GM12878 (cell line): Measurements from ENCODE around the gene S100A16. TPM values are rescaled to one million over a fixed set of nuclear protein-coding genes. Genes with fewer than 3 reads are reported as not detected.

Experiments used
- ATAC-seq: fragments of 200-7000 bp; cut with Tn5 transposase; 3 replicates; pipeline ENCODE4 v1.9.1; 2020; ENCODE audit warnings: mild to moderate bottlenecking, moderate library complexity
- BruUV-seq: library from RNA; stranded (reverse); fragments of 400-500 nt; replicated peaks from 2 replicates; lab custom pipeline; 2021; lab: Mats Ljungman, UMichigan
- CTCF ChIA-PET: fragments of 300-600 bp; sonication (Branson Sonifier 250); formaldehyde crosslinking; extraction: SDS; loops from one replicate; lab custom pipeline; 2021; ENCODE audit warnings: inconsistent platforms; lab: Yijun Ruan, JAX
- POLR2A ChIA-PET: fragments of 350-600 bp; formaldehyde crosslinking; extraction: SDS; loops from one replicate; lab custom pipeline; 2021; ENCODE audit warnings: inconsistent platforms; lab: Charles Lee
- RAD21 ChIA-PET: fragments of 300-600 bp; sonication (Branson Sonifier 250); formaldehyde crosslinking; loops from one replicate; lab custom pipeline; 2023; ENCODE audit warnings: antibody characterized with exemption; ENCODE audit not compliant: unreplicated experiment; lab: Charles Lee
- SMC1A ChIA-PET: fragments of 300-600 bp; sonication (Branson Sonifier 250); formaldehyde crosslinking; loops from one replicate; lab custom pipeline; 2023; ENCODE audit not compliant: unreplicated experiment, uncharacterized antibody; lab: Charles Lee
- DNase-seq: peaks from one replicate; pipeline ENCODE4 v3.0.0-alpha.2; 2011; ENCODE audit warnings: low read depth, low spot score
- FAIRE-seq: peaks from 3 replicates; lab custom pipeline; 2011; peaks lifted over from hg19 to GRCh38; lab: Jason Lieb, UNC
- H2AFZ ChIP-seq: 2 replicates; pipeline ENCODE4 v1.6.0; 2011; ENCODE audit warnings: low read depth, low read length, control low read depth; ENCODE audit not compliant: control insufficient read depth
- H3K27ac ChIP-seq: 2 replicates; pipeline ENCODE4 v1.5.1; 2011; ENCODE audit warnings: control low read depth; ENCODE audit not compliant: control insufficient read depth, insufficient read depth
- H3K27me3 ChIP-seq, 2 experiments: replicated peaks in 1 of 2; 2 replicates each; pipeline versions ENCODE4 v1.6.0 to v1.6.1; 2011; ENCODE audit warnings: low read length in 1 of 2; ENCODE audit not compliant: control insufficient read depth in 2 of 2, insufficient read depth in 2 of 2
- H3K36me3 ChIP-seq, 2 experiments: 2 replicates each; pipeline ENCODE4 v1.5.1; 2011; ENCODE audit warnings: low read length in 1 of 2; ENCODE audit not compliant: control insufficient read depth in 2 of 2, insufficient read depth in 2 of 2
- H3K4me1 ChIP-seq: 2 replicates; pipeline ENCODE4 v1.6.1; 2011; ENCODE audit warnings: mild to moderate bottlenecking, low read length, moderate library complexity, mixed read lengths; ENCODE audit not compliant: control insufficient read depth, insufficient read depth
- H3K4me2 ChIP-seq: 2 replicates; pipeline ENCODE4 v1.6.0; 2011; ENCODE audit warnings: control low read depth; ENCODE audit not compliant: control insufficient read depth, insufficient read depth
- H3K4me3 ChIP-seq: fragments of 200-600 bp; sonication (generic); 2 replicates; pipeline ENCODE4 v1.5.1; 2016
- H3K79me2 ChIP-seq: 2 replicates; pipeline ENCODE4 v1.6.0; 2011; ENCODE audit warnings: low read length; ENCODE audit not compliant: control insufficient read depth, insufficient read depth
- H3K9ac ChIP-seq: 2 replicates; pipeline ENCODE4 v1.8.0; 2011; ENCODE audit warnings: low read length, control low read depth, mixed read lengths; ENCODE audit not compliant: control insufficient read depth, insufficient read depth
- H3K9me3 ChIP-seq: replicated peaks from 3 replicates; pipeline ENCODE4 v1.5.1; 2011; ENCODE audit warnings: mild to moderate bottlenecking, low read length; ENCODE audit not compliant: control insufficient read depth, insufficient read depth
- H4K20me1 ChIP-seq: 2 replicates; pipeline ENCODE4 v1.6.0; 2011; ENCODE audit not compliant: control insufficient read depth, insufficient read depth
- BHLHE40 ChIP-seq, 2 experiments: fragments of 450-650 bp in 1 of 2; IDR thresholded peaks; 2 replicates each; pipeline ENCODE4 v1.6.1; 2011 to 2017; ENCODE audit warnings: low read depth in 2 of 2, borderline replicate concordance in 1 of 2, improper control_type of control experiment in 1 of 2, low read length in 1 of 2, mild to moderate bottlenecking in 1 of 2
- BRCA1 ChIP-seq: IDR thresholded peaks from 2 replicates; pipeline ENCODE4 v1.6.1; 2011; ENCODE audit warnings: low read depth, low read length, improper control_type of control experiment
- IRF4 ChIP-seq: IDR thresholded peaks from 2 replicates; pipeline ENCODE4 v1.6.1; 2011; ENCODE audit warnings: low read depth, low read length
- MTA3 ChIP-seq: IDR thresholded peaks from 2 replicates; pipeline ENCODE4 v1.6.1; 2012; ENCODE audit warnings: low read length, inconsistent platforms, borderline replicate concordance
- RELA ChIP-seq: fragments of 450-650 bp; IDR thresholded peaks from 2 replicates; pipeline ENCODE4 v1.8.0; 2014; ENCODE audit warnings: borderline replicate concordance; ENCODE audit not compliant: partially characterized antibody
- SMAD1 ChIP-seq: fragments of 450-650 bp; IDR thresholded peaks from 2 replicates; pipeline ENCODE4 v1.6.1; 2018; ENCODE audit warnings: mild to moderate bottlenecking, low read depth; ENCODE audit not compliant: partially characterized antibody
- TAF1 ChIP-seq: IDR thresholded peaks from 2 replicates; pipeline ENCODE4 v1.6.1; 2011; ENCODE audit warnings: mild to moderate bottlenecking, low read depth, low read length, borderline replicate concordance
- YBX1 ChIP-seq: fragments of 450-650 bp; IDR thresholded peaks from 2 replicates; pipeline ENCODE4 v1.6.1; 2016; ENCODE audit warnings: antibody characterized with exemption
- ZNF687 ChIP-seq: fragments of 450-650 bp; IDR thresholded peaks from 2 replicates; pipeline ENCODE4 v1.6.1; 2017; ENCODE audit warnings: mild to moderate bottlenecking, moderate library complexity
- WGBS: methylation state at CpG from one replicate; pipeline ENCODE4 v1.1.6; 2016; ENCODE audit warnings: low lambda C conversion rate; ENCODE audit not compliant: insufficient replicate concordance, insufficient coverage; ENCODE audit errors: missing lambda C conversion rate; 5-methylcytosine and 5-hydroxymethylcytosine counted together
- in situ Hi-C: fragments of 300-500 bp; cut with MboI; formaldehyde crosslinking; loops from 9 replicates; pipeline ENCODE4 v1.14.3; 2018; ENCODE audit warnings: mixed read lengths
- intact Hi-C: fragments of 100-400 bp; cut with micrococcal nuclease; formaldehyde crosslinking; loops from one replicate; pipeline ENCODE4 v1.14.2; 2022; ENCODE audit not compliant: unreplicated experiment
- polyA plus RNA-seq, 11 experiments: library from polyadenylated mRNA; depleted of rRNA in 4 of 11; unstranded in 6 of 11; stranded (reverse) in 5 of 11; fragments of >200 nt; fragmentation: Nextera tagmentation in 4 of 11; fragmentation: Illumina TruSeq in 1 of 11; extraction: Ambion mirVana in 4 of 11; extraction: Trizol in 1 of 11; gene quantifications; 1 replicate in 1 of 11; 2 replicates in 10 of 11; pipeline versions ENCODE4 v1.2.1 to v1.2.3, GENCODE V29; 2011 to 2016; ENCODE audit warnings: inconsistent platforms in 2 of 11, missing spikeins in 2 of 11, low read depth in 1 of 11
- total RNA-seq, 4 experiments: library from RNA; depleted of rRNA in 3 of 4; stranded (reverse); fragments of >200 nt in 3 of 4; fragmentation: Illumina TruSeq in 1 of 4; extraction: Trizol in 1 of 4; gene quantifications; 2 replicates each; pipeline versions ENCODE4 v1.2.1 to v1.2.3, GENCODE V29; 2013 to 2021

S100A16 gene
- total and polyA plus RNA-seq, 10 of the 15 experiments (the other 5 are each of a cell fraction or from before 2014, with no cell fraction given) = 0.14 to 0.51 (median 0.25) TPM; not detected in 6

DNA sequence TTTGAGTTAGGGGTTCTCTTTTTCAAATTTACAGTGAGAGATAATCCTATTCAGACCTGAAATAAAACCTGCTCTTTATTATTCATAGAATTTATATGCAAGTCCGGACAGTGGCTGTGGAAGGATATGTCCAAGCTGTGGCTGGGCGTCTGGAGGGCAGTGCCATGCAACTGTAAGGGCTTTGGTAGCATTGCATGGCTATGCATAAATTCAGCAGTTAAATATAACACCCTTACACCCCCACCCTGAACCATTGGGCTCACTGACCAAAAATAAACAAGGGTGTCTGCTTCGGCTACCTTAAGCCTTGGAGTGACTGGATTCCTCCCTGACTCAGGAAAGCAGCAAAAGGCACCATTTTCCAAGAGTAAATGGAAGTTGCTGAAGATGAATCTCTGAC lies 26.3 kb upstream of the S100A16 start:
- RAD21 ChIA-PET = no interaction called here
- Histone ChIP-seq H3K4me1 (no peaks in the 10 kb centered on the region), H3K9me3 (no peaks in the 10 kb centered on the region), H3K4me3 (no peak overlapping the region), H3K27me3 (no peaks in the 10 kb centered on the region), H3K9ac (no peak overlapping the region), H3K27ac (no peak overlapping the region), H3K36me3 (peaks cover 5 to 57% of the 10 kb centered on the region in 2 experiments), H3K79me2 (peaks cover 30% of the 10 kb centered on the region), H4K20me1 (no peaks in the 10 kb centered on the region), H3K4me2 (no peak overlapping the region)
- FAIRE-seq (no peak), ATAC-seq (no peak), DNase-seq (no peak)
- BruUV-seq = no TSS peak
- 93% methylated on average over 3 of the region's 3 CpGs for WGBS
- POLR2A ChIA-PET = no interaction called here
- SMC1A ChIA-PET = interaction anchor here (0.8 kb wide), 1 partner anchor 46 kb away, joined by 3 read pairs; no protein-coding TSS in a partner anchor
- in situ Hi-C loops = no loop called here
- intact Hi-C loops = no loop called here
- CTCF ChIA-PET = interaction anchor here (1.0 to 1.7 kb wide), 4 partner anchors 61 to 128 kb away, joined by 3 to 6 read pairs (median 4); no protein-coding TSS in a partner anchor
- no peak for TF ChIP-seq ZNF687
- TF ChIP-seq TAF1 = no peak
- TF ChIP-seq IRF4 = no peak
- TF ChIP-seq MTA3 = no peak
- TF ChIP-seq BHLHE40 (IDR thresholded peaks at IDR 0.05; ENCODE audit: borderline replicate concordance in 1 of 2, low read depth in 2 of 2, low read length in 1 of 2) = no peak
- no peak for TF ChIP-seq BRCA1
- TF ChIP-seq SMAD1 = no peak
- TF ChIP-seq YBX1 = no peak
- TF ChIP-seq RELA = no peak
- TF ChIP-seq, all 136 proteins: peak for 0
- no peak overlapping the region for H2AFZ ChIP-seq
